Liver (tissue), 9 donors: ENCODE results near the gene OR5AC2. TPM values are rescaled to one million over a fixed set of nuclear protein-coding genes. Genes with fewer than 3 reads are reported as not detected.

Experiments used
- DNase-seq: peaks from one replicate; pipeline ENCODE4 v3.0.0-alpha.2; 2017; ENCODE audit warnings: low spot score
- H3K27ac ChIP-seq, 2 donors: one replicate each; pipeline ENCODE4 v1.7.0; 2013; ENCODE audit warnings: inconsistent platforms in 2 of 2, low read length in 2 of 2, control low read depth in 1 of 2, low read depth in 1 of 2, mild to moderate bottlenecking in 1 of 2
- H3K27me3 ChIP-seq, 4 donors: one replicate each; pipeline versions ENCODE4 v1.6.1 to v1.7.0; 2013; ENCODE audit warnings: low read length in 3 of 4, inconsistent platforms in 1 of 4, mild to moderate bottlenecking in 1 of 4, moderate library complexity in 1 of 4; ENCODE audit not compliant: control insufficient read depth in 4 of 4, insufficient read depth in 4 of 4
- H3K36me3 ChIP-seq, 4 donors: one replicate each; pipeline versions ENCODE4 v1.6.1 to v1.7.0; 2013; ENCODE audit warnings: low read length in 3 of 4, mild to moderate bottlenecking in 3 of 4, low read depth in 1 of 4, moderate library complexity in 1 of 4; ENCODE audit not compliant: control insufficient read depth in 4 of 4, insufficient read depth in 3 of 4
- H3K4me1 ChIP-seq, 4 donors: one replicate each; pipeline versions ENCODE4 v1.6.1 to v1.7.0; 2013; ENCODE audit warnings: low read length in 3 of 4, mild to moderate bottlenecking in 3 of 4, moderate library complexity in 1 of 4; ENCODE audit not compliant: control insufficient read depth in 4 of 4, insufficient read depth in 4 of 4
- H3K4me3 ChIP-seq, 3 donors: one replicate each; pipeline versions ENCODE4 v1.6.1 to v1.7.0; 2013; ENCODE audit warnings: low read length in 3 of 3, control low read depth in 1 of 3, low read depth in 1 of 3, mild to moderate bottlenecking in 1 of 3
- H3K9ac ChIP-seq, 2 donors: one replicate each; pipeline ENCODE4 v1.7.0; 2013; ENCODE audit warnings: low read length in 2 of 2, mild to moderate bottlenecking in 2 of 2, moderate library complexity in 2 of 2, control low read depth in 1 of 2, low read depth in 1 of 2
- H3K9me3 ChIP-seq, 4 donors: one replicate each; pipeline versions ENCODE4 v1.6.1 to v1.7.0; 2013; ENCODE audit warnings: low read length in 3 of 4; ENCODE audit not compliant: control insufficient read depth in 4 of 4
- EGR1 ChIP-seq, 2 donors: IDR thresholded peaks; 2 replicates each; pipeline ENCODE4 v1.6.1; 2016 to 2018; ENCODE audit warnings: antibody characterized with exemption in 2 of 2, low read depth in 2 of 2
- FOXA1 ChIP-seq: IDR thresholded peaks from 2 replicates; pipeline ENCODE4 v1.6.1; 2016; ENCODE audit warnings: antibody characterized with exemption
- FOXA2 ChIP-seq: IDR thresholded peaks from 2 replicates; pipeline ENCODE4 v1.6.1; 2016; ENCODE audit warnings: antibody characterized with exemption
- GABPA ChIP-seq, 2 donors: IDR thresholded peaks in 1 of 2; conservative IDR thresholded peaks in 1 of 2; 2 replicates each; pipeline ENCODE4 v1.6.1; 2016; ENCODE audit warnings: antibody characterized with exemption in 2 of 2, mild to moderate bottlenecking in 1 of 2, moderate library complexity in 1 of 2
- HNF4A ChIP-seq, 2 donors: conservative IDR thresholded peaks; 2 replicates each; pipeline ENCODE4 v1.6.1; 2016; ENCODE audit warnings: antibody characterized with exemption in 2 of 2, mild to moderate bottlenecking in 2 of 2
- HNF4G ChIP-seq: IDR thresholded peaks from 2 replicates; pipeline ENCODE4 v1.6.1; 2016; ENCODE audit warnings: antibody characterized with exemption
- NR2F2 ChIP-seq: IDR thresholded peaks from 2 replicates; pipeline ENCODE4 v1.6.1; 2016; ENCODE audit warnings: antibody characterized with exemption
- RAD21 ChIP-seq, 2 donors: IDR thresholded peaks; 2 replicates each; pipeline ENCODE4 v1.6.1; 2016; ENCODE audit warnings: antibody characterized with exemption in 2 of 2, mild to moderate bottlenecking in 2 of 2
- RXRA ChIP-seq, 2 donors: IDR thresholded peaks; 2 replicates each; pipeline ENCODE4 v1.6.1; 2017 to 2018; ENCODE audit warnings: antibody characterized with exemption in 2 of 2, mild to moderate bottlenecking in 1 of 2
- TAF1 ChIP-seq: conservative IDR thresholded peaks from 2 replicates; pipeline ENCODE4 v1.6.1; 2016; ENCODE audit warnings: antibody characterized with exemption, mild to moderate bottlenecking
- YY1 ChIP-seq: IDR thresholded peaks from 2 replicates; pipeline ENCODE4 v1.6.1; 2016; ENCODE audit warnings: antibody characterized with exemption, mild to moderate bottlenecking
- WGBS: extraction: QIAGEN DNeasy Blood & Tissue Kit; methylation state at CpG from one replicate; pipeline ENCODE4 v1.1.7; 2013; 5-methylcytosine and 5-hydroxymethylcytosine counted together
- polyA plus RNA-seq, 2 donors: library from polyadenylated mRNA; stranded (reverse) in 1 of 2; unstranded in 1 of 2; fragments of 200-250 nt in 1 of 2; fragments of >200 nt in 1 of 2; fragmentation: Nextera tagmentation in 1 of 2; extraction: Ambion mirVana in 1 of 2; gene quantifications; one replicate each; pipeline versions ENCODE4 v1.2.1 to v1.2.3, GENCODE V29; 2013 to 2015
- total RNA-seq, 2 donors: library from RNA; depleted of rRNA; stranded (reverse); fragments of >200 nt; gene quantifications; one replicate each; pipeline ENCODE4 v1.2.3, GENCODE V29; 2014
- TF ChIP-seq, protein P1 (sequence below): IDR thresholded peaks from 2 replicates; pipeline ENCODE4 v1.6.1; 2016; ENCODE audit warnings: antibody characterized with exemption, mild to moderate bottlenecking
- TF ChIP-seq, protein P2 (sequence below): IDR thresholded peaks from 2 replicates; pipeline ENCODE4 v1.6.1; 2016; ENCODE audit warnings: antibody characterized with exemption
- TF ChIP-seq, protein P3 (sequence below): IDR thresholded peaks from 2 replicates; pipeline ENCODE4 v1.6.1; 2016; ENCODE audit warnings: antibody characterized with exemption
- TF ChIP-seq, protein P4 (sequence below): fragments of 150-350 bp; IDR thresholded peaks from 2 replicates; pipeline ENCODE4 v1.5.1; 2017; ENCODE audit warnings: improper control_type of control experiment, low read depth, low read length; ENCODE audit not compliant: missing input control
- TF ChIP-seq, protein P5 (sequence below): IDR thresholded peaks from 2 replicates; pipeline ENCODE4 v1.6.1; 2016; ENCODE audit warnings: antibody characterized with exemption
- donor health status: healthy.
- donor health status: healthy.
- donor health status: healthy.
- donor health status: healthy.
- donor health status: healthy.

The OR5AC2 gene
- total and polyA plus RNA-seq, 4 donors = not detected

DNA sequence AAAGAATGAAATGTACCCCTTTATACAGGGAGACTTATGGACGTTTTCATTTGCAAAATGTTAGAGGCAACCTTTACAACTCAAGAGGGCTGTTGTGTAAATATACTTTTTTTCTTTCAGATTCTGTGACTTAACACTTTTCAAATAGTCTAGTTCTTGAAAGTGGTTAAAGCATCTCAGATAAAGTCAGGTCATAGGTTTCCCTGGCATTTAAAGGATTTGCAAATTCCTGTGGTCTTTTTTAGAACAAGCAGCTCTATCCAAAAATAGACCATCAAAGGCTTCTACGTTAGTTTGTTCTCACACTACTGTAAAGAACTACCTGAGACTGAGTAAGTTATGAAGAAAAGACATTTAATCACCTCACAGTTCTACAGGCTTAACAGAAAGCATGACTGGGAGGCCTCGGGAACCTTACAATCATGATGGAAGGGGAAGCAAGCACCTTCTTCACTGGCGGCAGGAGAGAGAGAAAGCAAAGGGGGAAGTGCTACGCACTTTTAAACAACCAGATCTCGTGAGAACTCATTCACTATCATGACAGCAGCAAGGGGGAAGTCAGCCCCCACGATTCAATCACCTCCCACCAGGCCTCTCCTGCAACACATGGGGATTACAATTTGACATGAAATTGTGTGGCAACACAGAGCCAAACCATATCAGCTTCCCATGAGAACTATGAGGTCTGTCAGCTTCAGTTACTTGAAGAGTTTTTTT, 28.6 kb upstream of the OR5AC2 start:
- Histone ChIP-seq H3K9me3 (no peaks in the 10 kb centered on the region), H3K27ac (no peak overlapping the region), H3K36me3 (no peaks in the 10 kb centered on the region), H3K4me1 (no peaks in the 10 kb centered on the region), H3K9ac (no peak overlapping the region), H3K4me3 (no peak overlapping the region), H3K27me3 (no peaks in the 10 kb centered on the region)
- WGBS = 40% methylated on average over 7 of the region's 7 CpGs
- TF ChIP-seq RXRA (IDR thresholded peaks at IDR 0.05) (no peak), YY1 (no peak), HNF4G (no peak), FOXA2 (no peak), RAD21 (IDR thresholded peaks at IDR 0.05) (no peak), EGR1 (IDR thresholded peaks at IDR 0.05; ENCODE audit: low read depth in 2 of 2) (no peak), HNF4A (conservative IDR thresholded peaks at IDR 0.05) (no peak), FOXA1 (no peak), NR2F2 (no peak), GABPA (IDR thresholded peaks at IDR 0.05 in 1 of 2, conservative IDR thresholded peaks at IDR 0.05 in 1 of 2) (no peak), TAF1 (no peak)
- TF ChIP-seq, protein P1, sequence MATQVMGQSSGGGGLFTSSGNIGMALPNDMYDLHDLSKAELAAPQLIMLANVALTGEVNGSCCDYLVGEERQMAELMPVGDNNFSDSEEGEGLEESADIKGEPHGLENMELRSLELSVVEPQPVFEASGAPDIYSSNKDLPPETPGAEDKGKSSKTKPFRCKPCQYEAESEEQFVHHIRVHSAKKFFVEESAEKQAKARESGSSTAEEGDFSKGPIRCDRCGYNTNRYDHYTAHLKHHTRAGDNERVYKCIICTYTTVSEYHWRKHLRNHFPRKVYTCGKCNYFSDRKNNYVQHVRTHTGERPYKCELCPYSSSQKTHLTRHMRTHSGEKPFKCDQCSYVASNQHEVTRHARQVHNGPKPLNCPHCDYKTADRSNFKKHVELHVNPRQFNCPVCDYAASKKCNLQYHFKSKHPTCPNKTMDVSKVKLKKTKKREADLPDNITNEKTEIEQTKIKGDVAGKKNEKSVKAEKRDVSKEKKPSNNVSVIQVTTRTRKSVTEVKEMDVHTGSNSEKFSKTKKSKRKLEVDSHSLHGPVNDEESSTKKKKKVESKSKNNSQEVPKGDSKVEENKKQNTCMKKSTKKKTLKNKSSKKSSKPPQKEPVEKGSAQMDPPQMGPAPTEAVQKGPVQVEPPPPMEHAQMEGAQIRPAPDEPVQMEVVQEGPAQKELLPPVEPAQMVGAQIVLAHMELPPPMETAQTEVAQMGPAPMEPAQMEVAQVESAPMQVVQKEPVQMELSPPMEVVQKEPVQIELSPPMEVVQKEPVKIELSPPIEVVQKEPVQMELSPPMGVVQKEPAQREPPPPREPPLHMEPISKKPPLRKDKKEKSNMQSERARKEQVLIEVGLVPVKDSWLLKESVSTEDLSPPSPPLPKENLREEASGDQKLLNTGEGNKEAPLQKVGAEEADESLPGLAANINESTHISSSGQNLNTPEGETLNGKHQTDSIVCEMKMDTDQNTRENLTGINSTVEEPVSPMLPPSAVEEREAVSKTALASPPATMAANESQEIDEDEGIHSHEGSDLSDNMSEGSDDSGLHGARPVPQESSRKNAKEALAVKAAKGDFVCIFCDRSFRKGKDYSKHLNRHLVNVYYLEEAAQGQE = no peak
- TF ChIP-seq, protein P2, sequence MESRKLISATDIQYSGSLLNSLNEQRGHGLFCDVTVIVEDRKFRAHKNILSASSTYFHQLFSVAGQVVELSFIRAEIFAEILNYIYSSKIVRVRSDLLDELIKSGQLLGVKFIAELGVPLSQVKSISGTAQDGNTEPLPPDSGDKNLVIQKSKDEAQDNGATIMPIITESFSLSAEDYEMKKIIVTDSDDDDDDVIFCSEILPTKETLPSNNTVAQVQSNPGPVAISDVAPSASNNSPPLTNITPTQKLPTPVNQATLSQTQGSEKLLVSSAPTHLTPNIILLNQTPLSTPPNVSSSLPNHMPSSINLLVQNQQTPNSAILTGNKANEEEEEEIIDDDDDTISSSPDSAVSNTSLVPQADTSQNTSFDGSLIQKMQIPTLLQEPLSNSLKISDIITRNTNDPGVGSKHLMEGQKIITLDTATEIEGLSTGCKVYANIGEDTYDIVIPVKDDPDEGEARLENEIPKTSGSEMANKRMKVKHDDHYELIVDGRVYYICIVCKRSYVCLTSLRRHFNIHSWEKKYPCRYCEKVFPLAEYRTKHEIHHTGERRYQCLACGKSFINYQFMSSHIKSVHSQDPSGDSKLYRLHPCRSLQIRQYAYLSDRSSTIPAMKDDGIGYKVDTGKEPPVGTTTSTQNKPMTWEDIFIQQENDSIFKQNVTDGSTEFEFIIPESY = no peak
- TF ChIP-seq, protein P3, sequence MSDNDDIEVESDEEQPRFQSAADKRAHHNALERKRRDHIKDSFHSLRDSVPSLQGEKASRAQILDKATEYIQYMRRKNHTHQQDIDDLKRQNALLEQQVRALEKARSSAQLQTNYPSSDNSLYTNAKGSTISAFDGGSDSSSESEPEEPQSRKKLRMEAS = no peak
- TF ChIP-seq, protein P4, sequence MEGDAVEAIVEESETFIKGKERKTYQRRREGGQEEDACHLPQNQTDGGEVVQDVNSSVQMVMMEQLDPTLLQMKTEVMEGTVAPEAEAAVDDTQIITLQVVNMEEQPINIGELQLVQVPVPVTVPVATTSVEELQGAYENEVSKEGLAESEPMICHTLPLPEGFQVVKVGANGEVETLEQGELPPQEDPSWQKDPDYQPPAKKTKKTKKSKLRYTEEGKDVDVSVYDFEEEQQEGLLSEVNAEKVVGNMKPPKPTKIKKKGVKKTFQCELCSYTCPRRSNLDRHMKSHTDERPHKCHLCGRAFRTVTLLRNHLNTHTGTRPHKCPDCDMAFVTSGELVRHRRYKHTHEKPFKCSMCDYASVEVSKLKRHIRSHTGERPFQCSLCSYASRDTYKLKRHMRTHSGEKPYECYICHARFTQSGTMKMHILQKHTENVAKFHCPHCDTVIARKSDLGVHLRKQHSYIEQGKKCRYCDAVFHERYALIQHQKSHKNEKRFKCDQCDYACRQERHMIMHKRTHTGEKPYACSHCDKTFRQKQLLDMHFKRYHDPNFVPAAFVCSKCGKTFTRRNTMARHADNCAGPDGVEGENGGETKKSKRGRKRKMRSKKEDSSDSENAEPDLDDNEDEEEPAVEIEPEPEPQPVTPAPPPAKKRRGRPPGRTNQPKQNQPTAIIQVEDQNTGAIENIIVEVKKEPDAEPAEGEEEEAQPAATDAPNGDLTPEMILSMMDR = no peak
- TF ChIP-seq, protein P5, sequence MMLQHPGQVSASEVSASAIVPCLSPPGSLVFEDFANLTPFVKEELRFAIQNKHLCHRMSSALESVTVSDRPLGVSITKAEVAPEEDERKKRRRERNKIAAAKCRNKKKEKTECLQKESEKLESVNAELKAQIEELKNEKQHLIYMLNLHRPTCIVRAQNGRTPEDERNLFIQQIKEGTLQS = no peak
- DNase-seq = no peak
